Glutamatergic neuron (in vitro differentiated cells): ENCODE data around the gene HTT. TPM values are rescaled to one million over a fixed set of nuclear protein-coding genes. Genes with fewer than 3 reads are reported as not detected.

ENCODE experiments used
- DNase-seq: peaks from one replicate; pipeline ENCODE4 v3.0.0; 2022
- H3K27ac Mint-ChIP-seq: one replicate; pipeline ENCODE4 v1.8.0; 2020; ENCODE audit warnings: mild to moderate bottlenecking, mixed read lengths, inconsistent platforms; ENCODE audit not compliant: unreplicated experiment
- H3K27me3 Mint-ChIP-seq: one replicate; pipeline ENCODE4 v1.8.0; 2020; ENCODE audit warnings: mild to moderate bottlenecking, moderate library complexity, mixed read lengths, inconsistent platforms; ENCODE audit not compliant: unreplicated experiment
- H3K36me3 Mint-ChIP-seq: one replicate; pipeline ENCODE4 v1.8.0; 2020; ENCODE audit warnings: mild to moderate bottlenecking, mixed read lengths, inconsistent platforms; ENCODE audit not compliant: unreplicated experiment
- H3K4me1 Mint-ChIP-seq: one replicate; pipeline ENCODE4 v1.8.0; 2020; ENCODE audit warnings: mild to moderate bottlenecking, low read depth, mixed read lengths, inconsistent platforms; ENCODE audit not compliant: unreplicated experiment
- H3K4me3 Mint-ChIP-seq: one replicate; pipeline ENCODE4 v1.8.0; 2020; ENCODE audit warnings: mild to moderate bottlenecking, mixed read lengths, inconsistent platforms; ENCODE audit not compliant: unreplicated experiment
- H3K9me3 Mint-ChIP-seq: one replicate; pipeline ENCODE4 v1.8.0; 2020; ENCODE audit warnings: mild to moderate bottlenecking, moderate library complexity, mixed read lengths, inconsistent platforms; ENCODE audit not compliant: unreplicated experiment
- CTCF ChIP-seq: fragments of 200-600 bp; sonication (generic); IDR thresholded peaks from one replicate; pipeline ENCODE4 v1.5.0; 2021; ENCODE audit not compliant: partially characterized antibody, unreplicated experiment
- total RNA-seq: library from RNA; stranded (reverse); fragmentation: NEBNext Ultra II Directional; extraction: Animal tissue kit (Norgen Biotek cat#: 25700); gene quantifications from one replicate; pipeline ENCODE4 v1.2.1, GENCODE V29; 2021; ENCODE audit not compliant: unreplicated experiment

The HTT gene
- total RNA-seq, 1 donor from 2014 or later = 107 TPM

DNA sequence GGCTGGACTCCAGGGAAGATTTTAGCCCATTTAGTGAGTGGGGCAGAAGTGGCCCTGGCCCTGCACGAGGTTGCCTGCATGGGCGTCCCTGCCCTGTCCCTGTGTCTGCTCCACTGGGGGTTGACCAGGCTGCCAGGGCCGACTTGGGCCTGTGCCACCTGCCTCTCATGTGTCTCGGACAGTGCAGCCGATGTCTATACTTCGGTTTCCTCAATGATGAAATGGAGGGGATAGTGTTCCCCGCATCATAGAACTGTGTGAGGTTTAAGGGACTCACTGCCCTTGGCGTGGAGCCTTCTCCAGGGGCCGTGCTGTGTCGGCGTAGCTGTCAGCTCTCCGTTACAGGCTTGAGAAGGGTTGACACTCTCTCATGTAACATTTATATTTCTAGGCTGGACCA is 147.5 kb downstream of the HTT start:
- H3K36me3 Mint-ChIP-seq = peaks cover 4% of the 10 kb centered on the region
- peak overlapping the region; percentile 60 for H3K27ac Mint-ChIP-seq
- H3K9me3 Mint-ChIP-seq = peaks cover 6% of the 10 kb centered on the region

DNA sequence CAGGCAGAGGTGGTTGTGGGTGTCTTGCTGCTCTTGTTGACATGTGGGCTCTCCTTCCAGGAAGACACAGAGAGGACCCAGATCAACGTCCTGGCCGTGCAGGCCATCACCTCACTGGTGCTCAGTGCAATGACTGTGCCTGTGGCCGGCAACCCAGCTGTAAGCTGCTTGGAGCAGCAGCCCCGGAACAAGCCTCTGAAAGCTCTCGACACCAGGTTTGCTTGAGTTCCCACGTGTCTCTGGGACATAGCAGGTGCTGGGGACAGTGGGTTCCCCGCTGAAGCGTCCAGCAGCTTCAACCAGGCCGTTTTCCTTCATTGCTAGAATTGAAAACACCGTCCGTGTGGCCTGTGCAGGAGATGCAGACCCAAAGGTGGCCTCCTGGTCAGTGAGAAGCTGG is 148.9 kb downstream of the HTT start:
- Mint-ChIP-seq H3K9me3 (peaks cover 6% of the 10 kb centered on the region), H3K4me1 (peaks cover 11% of the 10 kb centered on the region), H3K27ac (no peak overlapping the region), H3K27me3 (peaks cover 9% of the 10 kb centered on the region), H3K4me3 (no peak overlapping the region), H3K36me3 (peaks cover 4% of the 10 kb centered on the region)
- TF ChIP-seq CTCF = no peak
- no peak for DNase-seq

More for the DNA sequence above, 147.5 kb downstream of the HTT start:
- DNase-seq = no peak
- Mint-ChIP-seq H3K4me1 (peaks cover 11% of the 10 kb centered on the region), H3K4me3 (no peak overlapping the region), H3K27me3 (peaks cover 9% of the 10 kb centered on the region)
- TF ChIP-seq CTCF = no peak

DNA sequence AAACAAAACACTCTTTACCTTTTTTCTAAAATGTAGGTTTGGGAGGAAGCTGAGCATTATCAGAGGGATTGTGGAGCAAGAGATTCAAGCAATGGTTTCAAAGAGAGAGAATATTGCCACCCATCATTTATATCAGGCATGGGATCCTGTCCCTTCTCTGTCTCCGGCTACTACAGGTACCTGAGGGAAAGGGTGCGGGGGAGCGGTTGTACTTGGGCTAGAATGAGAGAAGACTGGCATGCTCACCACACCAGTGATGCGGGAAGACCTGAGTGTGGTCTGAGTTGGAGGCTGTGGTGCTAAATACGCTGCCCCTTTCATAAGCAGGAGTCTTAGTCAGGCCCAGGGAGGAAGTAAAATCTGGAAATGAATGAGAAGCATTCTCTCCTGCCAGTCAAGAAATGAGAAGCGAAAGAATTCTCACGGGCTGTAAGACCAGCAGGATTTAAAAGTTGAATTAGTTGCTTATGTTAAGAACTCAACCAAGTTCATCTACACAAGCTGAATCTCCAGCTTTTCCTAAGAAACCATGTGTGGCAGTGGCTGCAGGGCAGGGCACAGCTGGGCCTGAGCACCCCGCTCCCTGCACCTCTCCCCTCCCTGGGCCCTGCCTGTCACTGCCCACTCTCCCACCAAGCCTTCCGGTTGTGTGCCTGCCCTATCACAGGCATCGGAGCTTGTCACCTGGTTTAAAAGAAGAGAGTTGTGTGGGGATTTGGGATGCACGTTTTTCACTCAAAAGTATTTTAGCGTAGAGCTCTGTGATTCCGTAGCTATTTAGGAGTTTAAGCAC is 149.7 kb downstream of the HTT start:
- peaks cover 11% of the 10 kb centered on the region for H3K4me1 Mint-ChIP-seq
- no peak overlapping the region for H3K4me3 Mint-ChIP-seq
- no peak overlapping the region for H3K27ac Mint-ChIP-seq
- peaks cover 9% of the 10 kb centered on the region for H3K36me3 Mint-ChIP-seq
- H3K9me3 Mint-ChIP-seq = no peaks in the 10 kb centered on the region
- no peak for TF ChIP-seq CTCF
- no peak for DNase-seq
- H3K27me3 Mint-ChIP-seq = peaks cover 7% of the 10 kb centered on the region

DNA sequence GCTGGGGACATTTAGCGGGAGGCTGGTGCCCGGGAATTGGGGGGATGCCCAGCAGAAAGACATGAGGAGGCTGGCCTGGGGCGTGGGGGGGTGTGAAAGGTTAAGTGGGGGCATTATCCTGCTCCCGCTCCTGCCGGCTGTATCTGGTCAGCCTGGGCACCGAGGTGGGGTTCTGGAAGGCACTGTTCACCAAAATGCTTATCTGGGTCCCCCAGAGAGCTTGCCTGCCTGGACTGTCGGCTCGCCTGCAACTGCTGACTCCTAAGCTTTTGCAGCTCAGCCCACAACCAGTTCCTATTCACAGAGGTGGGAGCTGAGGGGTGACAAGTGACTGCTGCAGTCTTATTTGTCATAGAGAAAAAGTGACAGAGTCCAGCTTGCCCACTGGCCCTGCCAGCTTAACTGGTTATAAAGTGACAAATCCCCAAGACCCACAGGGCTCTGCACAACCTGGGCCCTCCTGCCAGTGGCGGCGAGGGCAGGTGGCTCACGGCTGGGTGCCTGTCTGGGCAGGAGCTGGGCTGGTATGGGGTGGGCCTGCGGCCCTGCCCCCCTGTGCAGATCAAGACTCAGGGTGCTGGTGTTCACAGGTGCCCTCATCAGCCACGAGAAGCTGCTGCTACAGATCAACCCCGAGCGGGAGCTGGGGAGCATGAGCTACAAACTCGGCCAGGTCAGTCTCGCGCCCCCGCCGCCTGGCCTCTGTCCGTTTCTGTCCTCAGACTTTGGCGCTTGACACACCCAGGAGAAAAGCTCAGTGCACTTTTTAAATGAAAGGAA is 150.8 kb downstream of the HTT start:
- peaks cover 7% of the 10 kb centered on the region for H3K27me3 Mint-ChIP-seq
- TF ChIP-seq CTCF = no peak
- no peak overlapping the region for H3K27ac Mint-ChIP-seq
- peaks cover 11% of the 10 kb centered on the region for H3K4me1 Mint-ChIP-seq
- peaks cover 16% of the 10 kb centered on the region for H3K36me3 Mint-ChIP-seq
- H3K9me3 Mint-ChIP-seq = no peaks in the 10 kb centered on the region
- DNase-seq = no peak
- no peak overlapping the region for H3K4me3 Mint-ChIP-seq

DNA sequence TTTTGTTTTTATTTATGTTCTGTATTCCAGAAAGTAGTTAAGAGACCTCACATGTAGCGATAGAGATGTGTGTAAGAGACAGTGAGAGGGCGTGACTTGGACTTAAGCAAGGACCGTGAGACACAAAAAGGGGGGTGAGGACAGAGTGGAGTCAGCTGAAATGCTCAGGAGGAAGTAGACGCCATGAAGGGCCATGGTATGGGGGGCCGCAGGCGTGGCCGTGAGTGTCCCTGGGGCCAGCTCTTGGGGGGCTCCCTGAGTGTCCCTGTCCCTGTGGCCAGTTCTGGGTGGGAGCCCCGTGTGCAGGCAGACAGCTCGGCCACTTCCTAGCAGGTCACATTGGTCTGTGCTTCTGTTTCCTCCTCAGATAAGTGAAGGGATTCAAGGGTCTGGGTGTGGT is 151.5 kb downstream of the HTT start:
- Mint-ChIP-seq H3K9me3 (no peaks in the 10 kb centered on the region), H3K27me3 (peaks cover 7% of the 10 kb centered on the region), H3K36me3 (peaks cover 16% of the 10 kb centered on the region), H3K4me1 (peaks cover 10% of the 10 kb centered on the region), H3K27ac (no peak overlapping the region), H3K4me3 (no peak overlapping the region)
- TF ChIP-seq CTCF = no peak
- DNase-seq = no peak
